ES-I3 (cell line): ENCODE data around the gene SLCO1B1.
"Not testable (repeated sequence)": the region's sequence is repeated elsewhere in the genome, so short reads cannot be mapped to it uniquely, and the experiment has no call there.

Experiments used
- H3K36me3 ChIP-seq: 2 replicates; pipeline ENCODE4 v1.6.1; 2013; ENCODE audit warnings: mild to moderate bottlenecking, low read length, control low read depth, moderate library complexity; ENCODE audit not compliant: insufficient read depth
- H3K4me1 ChIP-seq: 2 replicates; pipeline ENCODE4 v1.6.1; 2013; ENCODE audit warnings: mild to moderate bottlenecking, control low read depth, low read length; ENCODE audit not compliant: insufficient read depth
- H3K9ac ChIP-seq: 2 replicates; pipeline ENCODE4 v1.6.1; 2013; ENCODE audit warnings: low read depth, mild to moderate bottlenecking, low read length, moderate library complexity
- H3K9me3 ChIP-seq: 2 replicates; pipeline ENCODE4 v1.6.1; 2013; ENCODE audit warnings: mild to moderate bottlenecking, low read length, moderate library complexity; ENCODE audit not compliant: control insufficient read depth, insufficient read depth

Gene SLCO1B1, protein sequence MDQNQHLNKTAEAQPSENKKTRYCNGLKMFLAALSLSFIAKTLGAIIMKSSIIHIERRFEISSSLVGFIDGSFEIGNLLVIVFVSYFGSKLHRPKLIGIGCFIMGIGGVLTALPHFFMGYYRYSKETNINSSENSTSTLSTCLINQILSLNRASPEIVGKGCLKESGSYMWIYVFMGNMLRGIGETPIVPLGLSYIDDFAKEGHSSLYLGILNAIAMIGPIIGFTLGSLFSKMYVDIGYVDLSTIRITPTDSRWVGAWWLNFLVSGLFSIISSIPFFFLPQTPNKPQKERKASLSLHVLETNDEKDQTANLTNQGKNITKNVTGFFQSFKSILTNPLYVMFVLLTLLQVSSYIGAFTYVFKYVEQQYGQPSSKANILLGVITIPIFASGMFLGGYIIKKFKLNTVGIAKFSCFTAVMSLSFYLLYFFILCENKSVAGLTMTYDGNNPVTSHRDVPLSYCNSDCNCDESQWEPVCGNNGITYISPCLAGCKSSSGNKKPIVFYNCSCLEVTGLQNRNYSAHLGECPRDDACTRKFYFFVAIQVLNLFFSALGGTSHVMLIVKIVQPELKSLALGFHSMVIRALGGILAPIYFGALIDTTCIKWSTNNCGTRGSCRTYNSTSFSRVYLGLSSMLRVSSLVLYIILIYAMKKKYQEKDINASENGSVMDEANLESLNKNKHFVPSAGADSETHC

DNA sequence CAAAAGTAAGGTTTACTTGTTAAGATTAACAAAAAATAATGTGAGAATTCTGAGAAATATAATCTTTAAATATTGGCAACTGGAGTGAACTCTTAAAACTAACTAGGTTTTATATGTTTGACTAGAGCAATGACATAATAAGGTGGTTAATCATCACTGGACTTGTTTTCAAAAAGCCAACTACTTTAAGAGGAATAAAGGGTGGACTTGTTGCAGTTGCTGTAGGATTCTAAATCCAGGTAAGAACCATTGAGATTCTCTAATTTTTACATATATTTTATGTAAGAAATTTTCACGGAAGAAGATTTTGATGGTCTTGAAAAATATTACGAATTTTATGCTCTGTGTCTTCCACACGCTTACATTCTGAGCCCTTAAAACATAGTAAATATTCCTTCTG, at the start of gene SLCO1B1:
TSS of gene SLCO1B1 (plus strand) at position 197 of the 400 bp plus-strand sequence. CDS start 10,381 bp downstream, outside the sequence.
- H3K36me3 ChIP-seq, result no peaks in the 10 kb centered on the region
- no peak within 1 kb of the TSS for H3K9ac ChIP-seq
- no peaks in the 10 kb centered on the region for H3K9me3 ChIP-seq
- H3K4me1 ChIP-seq, result no peaks in the 10 kb centered on the region

DNA sequence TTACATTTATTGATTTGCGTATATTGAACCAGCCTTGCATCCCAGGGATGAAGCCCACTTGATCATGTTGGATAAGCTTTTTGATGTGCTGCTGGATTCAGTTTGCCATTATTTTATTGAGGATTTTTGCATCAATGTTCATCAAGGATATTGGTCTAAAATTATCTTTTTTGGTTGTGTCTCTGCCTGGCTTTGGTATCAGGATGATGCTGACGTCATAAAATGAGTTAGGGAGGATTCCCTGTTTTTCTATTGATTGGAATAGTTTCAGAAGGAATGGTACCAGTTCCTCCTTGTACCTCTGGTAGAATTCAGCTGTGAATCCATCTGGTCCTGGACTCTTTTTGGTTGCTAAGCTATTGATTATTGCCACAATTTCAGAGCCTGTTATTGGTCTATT, 46.2 kb upstream of the SLCO1B1 start:
- H3K4me1 ChIP-seq, H3K9ac ChIP-seq, H3K9me3 ChIP-seq, H3K36me3 ChIP-seq: not testable (repeated sequence)

DNA sequence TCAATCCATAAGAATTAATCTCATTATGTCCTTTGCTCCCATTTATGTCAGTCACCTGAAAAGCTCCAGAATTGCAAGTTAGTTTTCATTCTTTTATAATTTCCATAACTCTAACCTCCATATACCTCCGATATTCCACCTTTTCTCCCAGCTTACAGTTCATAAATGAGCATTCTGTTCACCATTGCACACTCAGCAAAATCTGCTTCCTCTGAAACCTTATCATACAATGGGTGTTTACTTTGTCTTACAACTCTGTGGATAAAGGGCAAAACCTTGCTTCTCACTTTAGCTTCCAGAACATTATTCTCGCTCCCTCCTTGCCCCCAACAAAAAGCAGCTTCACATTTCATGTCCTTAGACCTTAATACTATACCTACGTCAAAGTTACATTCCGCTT, 19.3 kb upstream of the SLCO1B1 start:
- Histone ChIP-seq H3K36me3 (no peaks in the 10 kb centered on the region), H3K9ac (no peak overlapping the region), H3K4me1 (no peaks in the 10 kb centered on the region), H3K9me3 (no peaks in the 10 kb centered on the region)

DNA sequence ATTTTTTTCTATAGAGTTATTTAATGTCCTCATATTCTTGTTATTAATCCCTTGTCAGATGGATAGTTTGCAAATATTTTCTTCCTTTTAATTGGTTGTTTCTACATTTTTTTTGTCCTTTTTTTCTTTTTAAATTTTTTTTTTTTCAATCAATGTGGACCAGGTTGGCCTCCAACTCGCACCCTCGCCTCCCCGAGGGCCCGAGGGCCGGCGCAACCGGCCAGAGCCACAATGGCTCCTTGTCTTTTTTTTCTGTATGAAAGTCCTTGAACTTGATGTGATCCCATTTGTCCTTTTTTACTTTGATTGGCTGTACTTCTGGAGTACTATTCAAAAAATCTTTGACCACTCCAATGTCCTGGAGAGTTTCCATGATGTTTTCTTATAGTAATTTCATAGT, 17.7 kb upstream of the SLCO1B1 start:
- no peaks in the 10 kb centered on the region for H3K9me3 ChIP-seq
- H3K9ac ChIP-seq, result no peak overlapping the region
- H3K4me1 ChIP-seq, result no peaks in the 10 kb centered on the region
- H3K36me3 ChIP-seq, result no peaks in the 10 kb centered on the region

DNA sequence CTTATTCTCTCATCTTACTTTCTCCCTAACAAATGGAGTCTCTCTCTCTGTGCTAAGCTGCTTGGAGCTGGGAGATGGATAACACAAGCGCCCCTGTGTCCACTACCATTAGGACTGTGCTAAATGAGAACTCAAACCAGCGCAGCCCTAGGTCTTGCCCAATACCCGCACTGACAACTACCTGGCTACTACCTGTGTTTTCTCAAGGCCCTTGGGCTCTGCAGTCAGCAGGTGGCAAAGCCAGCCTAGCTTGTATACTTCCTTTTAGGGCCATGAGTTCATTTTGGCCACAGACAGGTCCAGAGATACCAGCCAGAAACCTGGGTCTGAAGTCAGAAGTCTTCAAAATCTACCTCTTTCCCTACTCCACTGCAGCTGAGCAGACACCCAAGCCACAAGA, 13.0 kb upstream of the SLCO1B1 start:
- H3K4me1 ChIP-seq, result no peaks in the 10 kb centered on the region
- no peaks in the 10 kb centered on the region; the same call in 1 of the 2 replicates for H3K9me3 ChIP-seq
- H3K9ac ChIP-seq, result no peak overlapping the region
- no peaks in the 10 kb centered on the region for H3K36me3 ChIP-seq

DNA sequence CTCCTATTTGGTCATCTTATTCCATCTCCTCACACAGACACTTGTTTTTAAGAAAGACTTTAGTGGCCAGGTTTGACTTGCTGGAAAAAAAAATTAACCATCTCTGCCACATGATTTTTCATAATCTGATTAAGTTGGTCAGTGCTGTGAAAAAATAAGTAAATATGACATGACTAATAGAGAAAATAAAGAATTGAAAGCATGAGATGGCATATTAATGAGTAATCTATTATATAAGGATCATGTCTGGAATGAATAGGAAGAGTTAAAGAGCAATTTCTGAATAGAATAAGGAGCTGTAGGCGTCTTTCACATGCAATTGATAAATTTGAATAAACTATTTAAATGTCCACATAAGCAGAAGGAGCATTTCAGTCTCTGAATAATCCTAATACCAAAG, 12.2 kb upstream of the SLCO1B1 start:
- H3K9me3 ChIP-seq, result no peaks in the 10 kb centered on the region; the same call in 1 of the 2 replicates
- no peaks in the 10 kb centered on the region for H3K4me1 ChIP-seq
- H3K36me3 ChIP-seq, result no peaks in the 10 kb centered on the region
- no peak overlapping the region for H3K9ac ChIP-seq

DNA sequence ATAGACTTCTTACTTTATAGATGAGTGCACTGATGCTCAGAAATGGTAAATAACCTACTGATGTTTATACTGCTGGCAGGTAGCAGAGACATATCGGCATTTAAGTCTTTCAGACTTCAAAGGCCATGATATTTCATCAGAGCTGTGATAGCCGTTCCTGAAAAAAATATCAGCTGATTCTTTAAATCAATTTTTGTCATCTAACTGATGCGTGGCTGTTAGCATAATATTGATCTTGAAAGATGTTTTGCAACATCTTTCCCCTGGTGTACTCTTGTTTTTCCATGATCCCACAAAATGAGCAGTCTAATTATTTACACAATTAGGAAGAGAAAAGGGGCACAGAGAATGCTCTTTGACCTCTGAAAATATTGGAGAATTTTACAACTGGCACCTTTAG, 1.6 kb upstream of the SLCO1B1 start:
- Histone ChIP-seq H3K9me3 (no peaks in the 10 kb centered on the region), H3K4me1 (no peaks in the 10 kb centered on the region), H3K36me3 (no peaks in the 10 kb centered on the region), H3K9ac (no peak overlapping the region)

DNA sequence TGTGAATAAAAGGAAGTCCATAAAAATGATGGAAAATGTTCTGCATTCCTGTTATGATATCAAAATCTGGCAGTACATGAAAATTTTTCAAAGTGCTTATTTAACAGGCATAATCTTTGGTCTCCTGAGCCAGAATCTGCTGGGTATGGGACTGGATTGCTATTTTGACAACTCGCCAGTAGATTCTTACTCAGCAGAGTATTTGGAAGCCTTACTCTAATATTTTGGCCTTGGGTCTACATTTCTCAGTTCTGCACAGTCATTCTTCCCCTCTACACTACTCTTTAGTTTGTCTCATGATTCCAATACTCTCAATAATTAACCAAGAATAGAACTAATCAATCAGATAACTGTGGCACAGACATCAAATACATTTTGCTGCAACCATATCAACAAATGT, 1.1 kb upstream of the SLCO1B1 start:
- no peaks in the 10 kb centered on the region for H3K36me3 ChIP-seq
- H3K9ac ChIP-seq, result no peak overlapping the region
- H3K9me3 ChIP-seq, result no peaks in the 10 kb centered on the region
- H3K4me1 ChIP-seq, result no peaks in the 10 kb centered on the region

DNA sequence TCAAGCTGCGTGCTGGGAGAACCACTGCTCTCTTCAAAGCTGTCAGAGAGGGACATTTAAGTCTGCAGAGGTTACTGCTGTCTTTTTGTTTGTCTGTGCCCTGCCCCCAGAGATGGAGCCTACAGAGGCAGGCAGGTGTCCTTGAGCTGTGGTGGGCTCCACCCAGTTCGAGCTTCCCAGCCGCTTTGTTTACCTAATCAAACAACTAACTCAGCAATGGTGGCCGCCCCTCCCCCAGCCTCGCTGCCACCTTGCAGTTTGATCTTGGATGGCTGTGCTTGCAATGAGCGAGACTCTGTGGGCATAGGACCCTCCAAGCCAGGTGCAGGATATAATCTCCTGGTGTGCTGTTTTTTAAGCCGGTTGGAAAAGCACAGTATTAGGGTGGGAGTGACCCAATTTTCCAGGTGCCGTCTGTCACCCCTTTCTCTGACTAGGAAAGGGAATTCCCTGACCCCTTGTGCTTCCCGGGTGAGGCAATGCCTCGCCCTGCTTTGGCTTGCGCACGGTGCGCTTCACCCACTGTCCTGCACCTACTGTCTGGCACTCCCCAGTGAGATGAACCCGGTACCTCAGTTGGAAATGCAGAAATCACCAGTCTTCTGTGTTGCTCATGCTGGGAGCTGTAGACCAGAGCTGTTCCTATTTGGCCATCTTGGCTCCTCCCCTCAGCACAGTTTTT, 6.5 kb downstream of the SLCO1B1 start:
- not testable (repeated sequence) for H3K36me3 ChIP-seq, H3K4me1 ChIP-seq, H3K9ac ChIP-seq, H3K9me3 ChIP-seq

DNA sequence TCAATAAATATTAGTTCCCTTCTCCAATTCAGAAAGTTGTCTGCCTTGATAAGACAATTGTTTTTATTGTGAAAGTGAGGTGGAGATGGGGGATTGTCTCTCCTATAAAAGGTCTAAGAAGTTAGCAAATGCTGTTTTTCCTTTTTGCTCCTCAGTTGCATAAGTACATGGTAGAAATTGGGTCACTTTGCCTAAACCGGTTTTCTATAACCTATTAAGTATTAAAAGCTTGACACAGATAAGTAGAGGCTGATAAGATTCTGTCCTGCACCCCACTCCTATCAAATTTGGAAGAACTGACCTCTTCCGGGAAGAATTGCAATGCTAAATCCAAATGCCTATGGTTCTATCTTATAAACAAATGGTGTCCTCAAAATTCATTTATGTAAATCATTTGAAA, 7.0 kb downstream of the SLCO1B1 start:
- peaks cover 5% of the 10 kb centered on the region for H3K9me3 ChIP-seq
- H3K36me3 ChIP-seq, result no peaks in the 10 kb centered on the region
- no peak overlapping the region for H3K9ac ChIP-seq
- H3K4me1 ChIP-seq, result no peaks in the 10 kb centered on the region

DNA sequence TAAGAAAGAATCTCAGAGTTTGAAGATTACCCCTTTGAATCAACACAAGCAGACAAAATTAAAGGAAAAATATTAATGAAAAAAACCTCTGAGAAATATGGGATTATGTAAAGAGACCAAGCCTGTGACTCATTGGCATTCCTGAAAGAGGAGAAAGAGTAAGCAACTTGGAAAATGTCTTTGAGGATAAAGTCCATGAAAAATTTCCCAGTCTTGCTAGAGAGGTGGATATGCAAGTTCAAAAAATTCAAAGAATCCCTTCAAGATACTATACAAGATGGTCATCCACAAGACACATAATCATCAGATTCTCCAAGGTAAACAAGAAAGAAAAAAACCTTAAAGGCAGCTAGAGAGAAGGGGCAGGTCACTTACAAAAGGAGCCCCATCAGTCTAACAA, 13.3 kb downstream of the SLCO1B1 start:
- no peaks in the 10 kb centered on the region for H3K36me3 ChIP-seq
- no peaks in the 10 kb centered on the region for H3K9me3 ChIP-seq
- H3K4me1 ChIP-seq, result no peaks in the 10 kb centered on the region
- H3K9ac ChIP-seq, result no peak overlapping the region

DNA sequence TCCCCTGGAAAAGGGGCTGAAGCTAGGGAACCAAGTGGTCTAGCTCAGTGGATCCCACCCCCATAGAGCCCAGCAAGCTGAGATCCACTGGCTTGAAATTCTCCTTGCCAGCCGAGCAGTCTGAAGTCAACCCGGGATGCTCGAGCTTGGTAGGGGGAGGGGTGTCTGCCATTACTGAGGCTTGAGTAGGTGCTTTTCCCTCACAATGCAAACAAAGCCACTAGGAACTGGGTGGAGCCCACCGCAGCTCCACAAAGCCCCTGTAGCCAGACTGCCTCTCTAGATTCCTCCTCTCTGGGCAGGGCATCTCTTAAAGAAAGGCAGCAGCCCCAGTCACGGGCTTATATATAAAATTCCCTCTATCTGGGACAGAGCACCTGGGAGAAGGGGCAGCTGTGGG, 18.9 kb downstream of the SLCO1B1 start:
- H3K4me1 ChIP-seq, result not testable (repeated sequence)

DNA sequence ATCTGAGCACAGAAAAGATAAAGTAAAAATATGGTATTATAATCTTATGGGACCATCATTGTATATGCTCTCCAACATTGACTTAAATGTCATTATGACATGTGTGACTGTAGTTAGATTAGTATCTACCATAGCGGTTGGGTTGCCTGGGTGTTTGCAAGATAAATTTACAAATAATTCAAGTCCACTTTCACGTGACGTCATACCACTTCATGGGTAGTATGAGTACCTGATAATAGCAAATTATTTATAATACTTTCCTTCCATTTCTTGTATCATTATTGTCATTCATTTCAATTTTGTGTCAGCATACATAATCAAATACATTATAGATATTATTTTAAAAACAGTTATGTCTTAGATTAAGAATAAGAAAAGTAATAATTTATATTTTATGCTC, 20.2 kb downstream of the SLCO1B1 start:
- H3K36me3 ChIP-seq, result no peaks in the 10 kb centered on the region
- H3K9me3 ChIP-seq, result no peaks in the 10 kb centered on the region
- no peak overlapping the region for H3K9ac ChIP-seq
- H3K4me1 ChIP-seq, result no peaks in the 10 kb centered on the region

More for the DNA sequence above, 18.9 kb downstream of the SLCO1B1 start:
- H3K9ac ChIP-seq, H3K36me3 ChIP-seq, H3K9me3 ChIP-seq: not testable (repeated sequence)

DNA sequence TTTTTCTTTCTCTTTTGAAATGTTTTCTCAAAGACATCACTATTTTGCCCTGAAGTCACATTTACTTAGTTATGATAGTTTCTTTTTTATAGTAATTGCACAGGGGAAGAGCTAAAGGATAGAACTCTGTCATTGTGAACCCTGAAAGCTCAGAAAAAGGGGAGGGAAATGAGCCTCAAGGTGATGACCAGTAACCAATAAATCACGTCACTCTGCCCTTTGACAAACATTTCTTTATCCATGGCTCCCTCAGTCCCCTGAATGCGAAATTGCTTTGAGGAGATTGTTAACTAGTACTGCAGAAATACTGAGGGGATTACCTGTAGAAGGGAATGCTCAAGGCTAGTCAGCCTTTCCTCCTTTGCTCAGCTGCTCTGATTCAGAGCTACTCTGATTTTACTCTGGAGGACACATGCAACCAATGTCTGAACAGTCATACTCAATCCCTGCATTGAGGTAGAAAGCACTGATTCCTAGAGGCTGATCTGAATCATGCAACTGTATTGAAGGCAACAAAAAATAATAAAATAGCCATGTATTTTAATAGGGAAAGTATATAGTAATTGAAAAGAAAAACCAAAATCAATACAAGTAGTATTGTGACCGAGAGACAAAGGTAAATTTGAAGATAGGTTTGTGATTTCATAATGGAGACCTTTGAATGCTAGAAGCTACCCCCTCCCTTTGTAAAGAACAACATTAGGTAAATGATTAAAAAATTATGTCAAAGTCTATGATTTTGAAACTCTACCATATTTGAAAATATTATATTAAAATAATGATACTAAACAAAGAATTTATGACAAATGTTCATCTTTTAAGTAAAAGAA, 24.7 kb downstream of the SLCO1B1 start:
- Histone ChIP-seq H3K9ac (no peak overlapping the region), H3K9me3 (no peaks in the 10 kb centered on the region)

More for the DNA sequence above, 24.7 kb downstream of the SLCO1B1 start:
- Histone ChIP-seq H3K36me3 (no peaks in the 10 kb centered on the region), H3K4me1 (no peaks in the 10 kb centered on the region)
